ENCODE measurements around the gene GPX4.
A peak's percentile ranks its signal among the peaks of the same experiment; 100 is the strongest.

GPX4 gene

GRCh38 chr19:1064661-1065605, 38.9 kb upstream of the GPX4 start:
- in situ Hi-C loops (cut with HindIII; ENCODE audit: low sequenced_read_pairs): no loop called here
- DNase-seq (ENCODE audit: low read depth, low spot score): peak; percentile 44
- TF ChIP-seq CTCF (IDR thresholded peaks at IDR 0.05; ENCODE audit: low read depth, low read length): peak; percentile 65
- H3K4me3 ChIP-seq (ENCODE audit: low read depth, low read length): no peak overlapping the region

- in situ Hi-C loops (cut with HindIII; ENCODE audit: low sequenced_read_pairs): no loop called here
- no peak for TF ChIP-seq CTCF (IDR thresholded peaks at IDR 0.05; ENCODE audit: low read depth, low read length)
- no peak for DNase-seq (ENCODE audit: low read depth, low spot score)
- H3K4me3 ChIP-seq (ENCODE audit: low read depth, low read length): no peak overlapping the region
Observed at GRCh38 chr19:1065606-1066109, 38.1 kb upstream of the GPX4 start.

GRCh38 chr19:1066251-1066747, 37.5 kb upstream of the GPX4 start:
- in situ Hi-C loops (cut with HindIII; ENCODE audit: low sequenced_read_pairs): no loop called here
- H3K4me3 ChIP-seq (ENCODE audit: low read depth, low read length): no peak overlapping the region
- no peak for TF ChIP-seq CTCF (IDR thresholded peaks at IDR 0.05; ENCODE audit: low read depth, low read length)
- no peak for DNase-seq (ENCODE audit: low read depth, low spot score)

- no peak for DNase-seq (ENCODE audit: low read depth, low spot score)
- peak within 1 kb of the TSS; percentile 5 for H3K4me3 ChIP-seq (ENCODE audit: low read depth, low read length)
- in situ Hi-C loops (cut with HindIII; ENCODE audit: low sequenced_read_pairs): no loop called here
- TF ChIP-seq CTCF (IDR thresholded peaks at IDR 0.05; ENCODE audit: low read depth, low read length): no peak
Observed at GRCh38 chr19:1066748-1067340, 37.0 kb upstream of the GPX4 start, which contains the start of gene ARHGAP45. TSS of gene ARHGAP45 (plus strand) at chr19:1067167. CDS start at chr19:1067406, 239 bp downstream.

- peak overlapping the region; percentile 5 for H3K4me3 ChIP-seq (ENCODE audit: low read depth, low read length)
- TF ChIP-seq CTCF (IDR thresholded peaks at IDR 0.05; ENCODE audit: low read depth, low read length): no peak
- in situ Hi-C loops (cut with HindIII; ENCODE audit: low sequenced_read_pairs): no loop called here
- no peak for DNase-seq (ENCODE audit: low read depth, low spot score)
Observed at GRCh38 chr19:1067341-1067957, 36.3 kb upstream of the GPX4 start.
